ENCODE results near the gene BCAS1.

DNA sequence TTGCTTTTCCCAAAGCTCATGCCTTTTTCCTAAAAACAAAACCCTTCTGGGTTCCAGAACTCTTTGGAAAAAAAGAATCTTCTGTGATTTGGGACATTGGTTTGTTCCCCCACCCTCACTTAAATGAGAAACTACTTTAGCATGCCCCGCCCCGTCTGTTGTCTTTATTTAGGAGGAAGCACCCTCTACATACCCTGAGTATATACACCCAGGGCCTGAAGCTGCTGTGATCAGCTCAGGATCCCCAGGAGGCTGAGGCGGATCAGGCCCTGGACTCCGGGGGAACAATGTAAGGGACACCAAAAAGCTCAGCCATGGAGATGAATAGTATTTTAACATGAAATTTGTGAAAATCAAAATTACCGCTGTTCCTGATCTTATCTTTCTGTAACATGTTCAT is 1.4 kb downstream of the BCAS1 start:
- no peak for TF ChIP-seq POLR2A (IDR thresholded peaks at IDR 0.05)
- TF ChIP-seq, protein P1, sequence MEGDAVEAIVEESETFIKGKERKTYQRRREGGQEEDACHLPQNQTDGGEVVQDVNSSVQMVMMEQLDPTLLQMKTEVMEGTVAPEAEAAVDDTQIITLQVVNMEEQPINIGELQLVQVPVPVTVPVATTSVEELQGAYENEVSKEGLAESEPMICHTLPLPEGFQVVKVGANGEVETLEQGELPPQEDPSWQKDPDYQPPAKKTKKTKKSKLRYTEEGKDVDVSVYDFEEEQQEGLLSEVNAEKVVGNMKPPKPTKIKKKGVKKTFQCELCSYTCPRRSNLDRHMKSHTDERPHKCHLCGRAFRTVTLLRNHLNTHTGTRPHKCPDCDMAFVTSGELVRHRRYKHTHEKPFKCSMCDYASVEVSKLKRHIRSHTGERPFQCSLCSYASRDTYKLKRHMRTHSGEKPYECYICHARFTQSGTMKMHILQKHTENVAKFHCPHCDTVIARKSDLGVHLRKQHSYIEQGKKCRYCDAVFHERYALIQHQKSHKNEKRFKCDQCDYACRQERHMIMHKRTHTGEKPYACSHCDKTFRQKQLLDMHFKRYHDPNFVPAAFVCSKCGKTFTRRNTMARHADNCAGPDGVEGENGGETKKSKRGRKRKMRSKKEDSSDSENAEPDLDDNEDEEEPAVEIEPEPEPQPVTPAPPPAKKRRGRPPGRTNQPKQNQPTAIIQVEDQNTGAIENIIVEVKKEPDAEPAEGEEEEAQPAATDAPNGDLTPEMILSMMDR (IDR thresholded peaks at IDR 0.05 in 8 of 11, conservative IDR thresholded peaks at IDR 0.05 in 3 of 11) = no peak
- no peak for TF ChIP-seq POLR2AphosphoS5 (IDR thresholded peaks at IDR 0.05)
